GM19043 (cell line): Measurements from ENCODE around the gene PLAC1.

Source experiments
- ATAC-seq: cut with Tn5 transposase; IDR thresholded peaks from one replicate; pipeline ENCODE4 v1.9.1; 2021; ENCODE audit warnings: low read depth; ENCODE audit not compliant: unreplicated experiment

PLAC1 gene

GRCh38 chrX:134545510-134545909, 112.8 kb downstream of the PLAC1 start:
- ATAC-seq, result no peak

GRCh38 chrX:134544513-134545151, 113.6 kb downstream of the PLAC1 start:
- no peak for ATAC-seq

GRCh38 chrX:134544135-134544512, 114.1 kb downstream of the PLAC1 start:
- ATAC-seq, result no peak

GRCh38 chrX:134543288-134543687, 115.0 kb downstream of the PLAC1 start:
- ATAC-seq, result no peak

- peak; percentile 55 for ATAC-seq
These were observed 115.8 kb downstream of the PLAC1 start for GRCh38 chrX:134542485-134542884.

GRCh38 chrX:134541906-134542305, 116.4 kb downstream of the PLAC1 start:
- no peak for ATAC-seq

GRCh38 chrX:134538316-134538715, 120.0 kb downstream of the PLAC1 start:
- ATAC-seq, result no peak

GRCh38 chrX:134537179-134537955, 120.9 kb downstream of the PLAC1 start:
- ATAC-seq, result no peak

GRCh38 chrX:134533952-134534351, 124.3 kb downstream of the PLAC1 start:
- no peak for ATAC-seq

GRCh38 chrX:134533352-134533751, 124.9 kb downstream of the PLAC1 start:
- no peak for ATAC-seq

GRCh38 chrX:134530845-134531244, 127.4 kb downstream of the PLAC1 start:
- ATAC-seq, result no peak

GRCh38 chrX:134529481-134529880, 128.8 kb downstream of the PLAC1 start:
- ATAC-seq, result no peak

- no peak for ATAC-seq
These were observed 129.3 kb downstream of the PLAC1 start for GRCh38 chrX:134528960-134529359.

GRCh38 chrX:134526399-134526798, 131.9 kb downstream of the PLAC1 start:
- no peak for ATAC-seq

- ATAC-seq, result no peak
These were observed 133.0 kb downstream of the PLAC1 start for GRCh38 chrX:134525086-134525792.

- ATAC-seq, result no peak
These were observed 134.1 kb downstream of the PLAC1 start for GRCh38 chrX:134524181-134524580.

- ATAC-seq, result no peak
These were observed 137.3 kb downstream of the PLAC1 start for GRCh38 chrX:134520860-134521390.
